WTC11 (cell line): Measurements from ENCODE around the gene TMUB1. TPM values are rescaled to one million over a fixed set of nuclear protein-coding genes. Genes with fewer than 3 reads are reported as not detected.

Source experiments
- ARID4B ChIP-seq: sonication (generic); formaldehyde crosslinking; IDR thresholded peaks from 2 replicates; pipeline ENCODE4 v1.8.0; 2023; ENCODE audit warnings: missing genetic modification reagents, mild to moderate bottlenecking, borderline replicate concordance
- HMGA2 ChIP-seq: fragments of 250-450 bp; sonication (Bioruptor Pico); IDR thresholded peaks from 2 replicates; pipeline ENCODE4 v1.4.0; 2021; ENCODE audit warnings: mild to moderate bottlenecking, moderate library complexity
- KAT7 ChIP-seq: sonication (generic); formaldehyde crosslinking; IDR thresholded peaks from 2 replicates; pipeline ENCODE4 v1.8.1; 2023; ENCODE audit warnings: missing genetic modification reagents, mild to moderate bottlenecking, borderline replicate concordance
- NFE2L1 ChIP-seq: sonication (generic); formaldehyde crosslinking; IDR thresholded peaks from 2 replicates; pipeline ENCODE4 v1.8.1; 2023; ENCODE audit warnings: missing genetic modification reagents
- NR2C2 ChIP-seq: sonication (generic); formaldehyde crosslinking; IDR thresholded peaks from 2 replicates; pipeline ENCODE4 v1.8.0; 2022; ENCODE audit warnings: mild to moderate bottlenecking, missing genetic modification reagents
- OVOL2 ChIP-seq: fragments of 250-450 bp; sonication (Bioruptor Pico); IDR thresholded peaks from 2 replicates; pipeline ENCODE4 v1.9.0; 2021; ENCODE audit warnings: mild to moderate bottlenecking, borderline replicate concordance
- PRDM15 ChIP-seq: sonication (generic); formaldehyde crosslinking; IDR thresholded peaks from 2 replicates; pipeline ENCODE4 v1.8.0; 2022; ENCODE audit warnings: missing genetic modification reagents
- PRRX2 ChIP-seq: fragments of 250-450 bp; sonication (Bioruptor Pico); IDR thresholded peaks from 2 replicates; pipeline ENCODE4 v1.8.0; 2021; ENCODE audit warnings: mild to moderate bottlenecking
- ZNF138 ChIP-seq: sonication (generic); formaldehyde crosslinking; conservative IDR thresholded peaks from 2 replicates; pipeline ENCODE4 v1.8.1; 2022; ENCODE audit warnings: mild to moderate bottlenecking, moderate library complexity, missing genetic modification reagents
- ZNF281 ChIP-seq: sonication (generic); formaldehyde crosslinking; IDR thresholded peaks from 2 replicates; pipeline ENCODE4 v1.8.0; 2023; ENCODE audit warnings: mild to moderate bottlenecking, missing genetic modification reagents
- ZNF532 ChIP-seq: fragments of 250-450 bp; sonication (Bioruptor Pico); IDR thresholded peaks from 2 replicates; pipeline ENCODE4 v1.9.0; 2021; ENCODE audit warnings: mild to moderate bottlenecking, borderline replicate concordance
- total RNA-seq: library from RNA; stranded (reverse); gene quantifications from 3 replicates; pipeline ENCODE4 v1.2.3, GENCODE V29; 2021
- TF ChIP-seq, protein P1 (sequence below): sonication (generic); formaldehyde crosslinking; IDR thresholded peaks from 2 replicates; pipeline ENCODE4 v1.8.0; 2022; ENCODE audit warnings: mild to moderate bottlenecking, missing genetic modification reagents

Gene TMUB1
- total RNA-seq, 1 experiment from 2014 or later: 72.8 TPM

DNA sequence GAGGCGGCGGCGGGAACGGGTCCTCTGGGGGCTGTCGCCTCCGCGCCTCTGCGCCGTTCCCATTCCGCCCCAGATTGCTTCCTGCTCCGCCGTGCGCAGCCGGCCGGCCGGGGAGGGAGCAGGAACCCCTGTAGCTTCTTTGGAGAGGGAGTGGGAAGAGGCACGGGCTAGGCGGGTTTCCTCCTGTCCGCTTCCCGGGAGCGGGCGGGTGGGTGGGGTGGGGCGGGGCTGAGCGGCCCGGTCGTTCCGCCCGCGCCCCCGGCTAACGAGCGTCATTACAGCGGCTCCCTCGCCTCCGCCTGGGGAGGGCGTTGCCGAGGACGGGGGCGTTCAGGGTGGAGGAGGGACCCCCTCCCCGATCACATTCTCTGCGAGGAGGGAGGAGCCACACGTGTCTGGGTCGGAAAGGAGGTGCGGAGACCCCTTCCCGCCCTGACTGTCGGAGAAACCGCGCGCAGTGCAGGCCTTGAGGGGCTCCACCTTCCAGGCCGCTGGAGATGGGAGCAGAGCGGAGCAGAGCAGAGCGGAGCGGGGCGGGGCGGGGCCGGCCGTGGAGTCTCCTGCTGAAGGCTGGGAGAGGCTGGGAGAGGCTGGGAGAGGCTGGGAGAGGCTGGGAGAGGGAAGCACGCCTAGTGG lies 42.7 kb upstream of the TMUB1 start (continued):
- TF ChIP-seq ZNF532 (CRISPR knock-in tag) (no peak), ARID4B (CRISPR knock-in tag) (no peak), ZNF281 (CRISPR knock-in tag) (no peak), OVOL2 (CRISPR knock-in tag) (no peak), HMGA2 (no peak), PRRX2 (CRISPR knock-in tag) (no peak), ZNF138 (CRISPR knock-in tag) (no peak), KAT7 (CRISPR knock-in tag) (no peak), PRDM15 (CRISPR knock-in tag) (peak; percentile 94), NR2C2 (CRISPR knock-in tag) (no peak), NFE2L1 (CRISPR knock-in tag) (no peak)
- TF ChIP-seq, protein P1, sequence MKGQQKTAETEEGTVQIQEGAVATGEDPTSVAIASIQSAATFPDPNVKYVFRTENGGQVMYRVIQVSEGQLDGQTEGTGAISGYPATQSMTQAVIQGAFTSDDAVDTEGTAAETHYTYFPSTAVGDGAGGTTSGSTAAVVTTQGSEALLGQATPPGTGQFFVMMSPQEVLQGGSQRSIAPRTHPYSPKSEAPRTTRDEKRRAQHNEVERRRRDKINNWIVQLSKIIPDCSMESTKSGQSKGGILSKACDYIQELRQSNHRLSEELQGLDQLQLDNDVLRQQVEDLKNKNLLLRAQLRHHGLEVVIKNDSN (CRISPR knock-in tag): no peak
- TF ChIP-seq, all 79 proteins: peak for 5
